SW480 (cell line): ENCODE results near the gene SLC2A14.
"Not testable (repeated sequence)": the region's sequence is repeated elsewhere in the genome, so short reads cannot be mapped to it uniquely, and the experiment has no call there.

Experiments used
- DNase-seq: peaks from one replicate; pipeline ENCODE4 v3.0.0-alpha.2; 2016; ENCODE audit warnings: low spot score

Gene SLC2A14

GRCh38 chr12:7872566-7873319, at the start of gene SLC2A14:
TSS of gene SLC2A14 (minus strand) at chr12:7872915. CDS start at chr12:7869880, 3,035 bp downstream.
- no peak for DNase-seq

DNA sequence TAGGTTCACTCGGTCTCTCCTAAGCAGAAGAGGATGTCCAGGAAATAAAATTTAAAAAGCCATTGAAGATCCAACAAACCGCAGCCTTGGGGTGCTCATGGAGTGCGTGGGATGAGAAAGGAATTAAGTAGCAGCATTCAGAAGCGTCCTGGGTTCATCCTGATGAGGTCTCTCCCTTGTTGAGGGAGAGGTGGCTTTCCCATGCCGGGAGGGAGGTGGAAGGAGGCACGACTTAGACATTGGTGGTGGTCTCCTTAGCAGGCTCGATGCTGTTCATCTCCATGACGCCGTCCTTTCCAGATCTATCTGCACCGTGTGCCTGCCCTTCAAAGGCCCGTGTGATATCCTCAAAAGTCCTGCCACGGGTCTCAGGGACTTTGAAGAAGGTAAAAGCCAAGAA, 48.5 kb upstream of the SLC2A14 start:
- not testable (repeated sequence) for DNase-seq

GRCh38 chr12:7918268-7918590, 45.5 kb upstream of the SLC2A14 start:
- DNase-seq, result not testable (repeated sequence)

DNA sequence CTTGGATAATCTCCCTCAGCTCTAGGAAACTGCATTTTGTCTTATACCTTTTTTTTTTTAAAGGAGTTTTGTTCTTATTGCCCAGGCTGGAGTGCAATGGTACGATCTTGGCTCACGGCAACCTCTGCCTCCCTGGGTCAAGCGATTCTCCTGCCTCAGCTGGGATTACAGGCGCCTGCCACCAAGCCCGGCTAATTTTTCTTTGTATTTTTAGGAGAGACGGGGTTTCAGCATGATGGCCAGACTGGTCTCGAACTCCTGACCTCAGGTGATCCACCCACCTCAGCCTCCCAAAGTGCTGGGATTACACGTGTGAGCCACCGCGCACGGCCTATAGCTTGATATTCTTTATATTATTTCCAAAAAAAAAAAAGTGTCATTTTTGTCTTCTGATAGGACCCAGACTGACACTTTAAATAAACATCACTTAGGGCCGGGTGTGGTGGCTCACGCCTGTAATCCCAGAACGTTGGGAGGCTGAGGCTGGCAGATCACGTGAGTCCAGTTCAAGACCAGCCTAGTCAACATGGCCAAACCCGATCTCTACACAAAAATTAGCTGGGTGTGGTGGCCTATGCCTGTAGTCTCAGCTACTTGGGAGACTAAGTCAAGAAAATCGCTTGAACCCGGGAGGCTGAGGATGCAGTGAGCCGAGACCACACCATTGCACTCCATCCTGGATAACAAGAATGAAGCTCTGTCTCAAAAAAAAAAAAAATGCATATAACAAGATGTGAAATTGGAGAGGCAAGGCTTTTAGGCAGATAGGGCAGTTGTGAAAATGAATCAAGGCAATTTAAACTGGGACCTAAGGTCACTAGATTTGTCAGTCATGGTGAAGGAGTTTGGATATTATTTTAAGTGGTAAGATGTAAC, 44.9 kb upstream of the SLC2A14 start:
- peak; percentile 77 for DNase-seq

DNA sequence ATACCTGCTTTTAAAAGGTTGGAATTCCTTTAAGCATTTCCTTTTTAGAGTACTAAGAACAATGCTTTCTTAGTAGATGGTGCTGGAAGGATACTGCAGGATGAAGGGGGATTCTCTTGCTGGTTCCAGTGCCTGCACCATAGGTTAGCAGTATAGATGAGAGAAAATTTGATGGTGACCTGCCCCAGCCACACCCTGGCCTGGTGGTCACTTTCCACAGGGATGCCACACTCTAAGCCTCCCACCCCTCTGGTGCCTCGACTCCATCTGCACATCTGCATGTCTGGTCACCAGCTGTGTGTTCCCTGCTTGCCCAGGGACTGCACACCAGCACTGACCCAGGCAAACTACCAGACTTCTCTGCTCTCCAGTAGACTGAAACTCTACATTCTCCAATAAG, 44.2 kb upstream of the SLC2A14 start:
- peak; percentile 79 for DNase-seq

- no peak for DNase-seq
Observed at GRCh38 chr12:7915661-7916403, 43.1 kb upstream of the SLC2A14 start.

DNA sequence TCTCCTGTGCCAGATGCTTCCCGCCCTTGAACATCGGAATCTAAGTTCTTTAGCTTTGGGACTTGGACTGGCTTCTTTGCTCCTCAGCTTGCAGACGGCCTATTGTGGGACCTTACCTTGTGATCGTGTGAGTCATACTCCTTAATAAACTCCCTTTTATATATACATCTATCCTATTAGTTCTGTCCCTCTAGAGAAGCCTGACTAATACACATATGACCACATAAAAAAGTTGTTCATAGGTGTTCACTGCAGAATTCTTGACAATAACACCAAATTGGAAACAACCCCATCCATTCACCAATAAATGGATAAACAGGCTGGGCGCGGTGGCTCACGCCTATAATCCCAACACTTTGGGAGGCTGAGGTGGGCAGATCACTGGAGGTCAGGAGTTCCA, 37.4 kb upstream of the SLC2A14 start:
- DNase-seq, result peak; percentile 75

- DNase-seq, result peak; percentile 91
Observed at GRCh38 chr12:7907009-7907408, 34.3 kb upstream of the SLC2A14 start.

GRCh38 chr12:7906303-7906702, 33.6 kb upstream of the SLC2A14 start:
- not testable (repeated sequence) for DNase-seq

- DNase-seq, result not testable (repeated sequence)
Observed at GRCh38 chr12:7905600-7906125, 32.9 kb upstream of the SLC2A14 start.

DNA sequence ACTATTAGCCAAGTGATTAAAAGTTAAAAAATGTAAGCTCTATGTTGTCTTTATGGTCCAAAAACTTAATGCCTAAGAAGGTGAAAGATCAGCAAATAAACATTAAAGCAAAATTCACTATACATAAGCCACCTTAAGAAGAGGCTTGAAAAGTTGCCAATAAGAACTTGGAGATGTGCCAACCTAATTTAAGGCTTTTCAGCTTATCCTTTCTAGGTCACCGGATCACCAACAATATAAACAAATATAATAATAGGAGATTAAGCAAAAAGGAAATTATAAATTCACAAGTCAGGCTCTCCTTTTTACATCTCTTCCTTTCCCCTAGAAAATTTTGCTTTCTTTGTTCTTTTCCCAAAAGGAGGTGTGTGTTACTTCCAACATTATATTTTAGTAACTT, 32.4 kb upstream of the SLC2A14 start:
- no peak for DNase-seq

DNA sequence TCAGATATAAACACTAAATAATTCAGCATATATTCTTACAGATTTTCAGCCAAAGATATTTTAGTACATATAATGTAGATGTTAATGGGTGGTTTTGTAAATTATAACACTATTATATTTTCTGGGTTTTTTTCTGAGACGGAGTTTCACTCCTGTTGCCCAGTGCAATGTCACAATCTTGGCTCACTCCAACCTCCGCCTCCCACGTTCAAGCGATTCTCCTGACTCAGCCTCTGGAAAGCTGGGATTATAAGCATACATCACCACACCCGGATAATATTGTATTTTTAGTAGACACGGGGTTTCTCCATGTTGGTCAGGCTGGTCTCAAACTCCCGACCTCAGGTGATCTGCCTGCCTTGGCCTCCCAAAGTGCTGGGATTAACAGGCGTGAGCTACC, 29.7 kb upstream of the SLC2A14 start:
- not testable (repeated sequence) for DNase-seq

DNA sequence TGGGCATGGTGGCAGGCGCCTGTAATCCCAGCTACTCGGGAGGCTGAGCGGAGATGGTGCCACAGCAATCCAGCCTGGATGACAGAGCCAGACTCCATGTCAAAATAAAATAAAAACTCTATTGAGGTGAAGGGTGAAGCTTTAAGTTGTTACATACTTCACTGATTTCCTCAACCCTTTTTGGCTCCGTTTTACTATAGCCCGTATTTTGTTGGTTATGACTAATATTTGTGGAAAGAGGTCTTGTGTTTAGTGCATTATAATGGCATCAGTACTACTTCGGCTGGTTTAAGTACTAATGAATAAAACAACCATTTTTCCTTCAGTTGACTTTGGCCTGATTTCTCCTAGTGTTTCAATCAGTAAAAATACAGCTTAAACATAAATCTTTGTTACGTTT, 27.0 kb upstream of the SLC2A14 start:
- DNase-seq, result no peak

DNA sequence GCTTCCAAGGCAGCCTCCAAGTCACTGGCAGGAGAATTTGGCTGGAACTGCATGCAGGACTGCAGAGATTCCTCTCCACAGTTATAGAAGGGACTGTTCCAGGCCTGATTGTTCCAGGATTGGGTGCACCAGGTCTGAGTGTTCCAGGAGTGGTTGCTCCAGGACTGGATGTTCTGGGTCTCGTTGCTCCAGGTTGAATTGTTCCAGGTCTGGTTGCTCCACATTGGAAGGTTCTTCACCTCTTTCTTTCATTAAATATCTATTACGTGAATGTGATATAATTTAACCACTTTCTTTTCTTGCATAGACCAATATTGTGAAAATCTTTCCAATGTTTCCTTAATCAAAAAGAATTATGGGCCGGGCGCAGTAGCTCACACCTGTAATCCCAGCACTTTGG, 24.0 kb upstream of the SLC2A14 start:
- not testable (repeated sequence) for DNase-seq

- DNase-seq, result no peak
Observed at GRCh38 chr12:7892186-7892980, 19.7 kb upstream of the SLC2A14 start.

DNA sequence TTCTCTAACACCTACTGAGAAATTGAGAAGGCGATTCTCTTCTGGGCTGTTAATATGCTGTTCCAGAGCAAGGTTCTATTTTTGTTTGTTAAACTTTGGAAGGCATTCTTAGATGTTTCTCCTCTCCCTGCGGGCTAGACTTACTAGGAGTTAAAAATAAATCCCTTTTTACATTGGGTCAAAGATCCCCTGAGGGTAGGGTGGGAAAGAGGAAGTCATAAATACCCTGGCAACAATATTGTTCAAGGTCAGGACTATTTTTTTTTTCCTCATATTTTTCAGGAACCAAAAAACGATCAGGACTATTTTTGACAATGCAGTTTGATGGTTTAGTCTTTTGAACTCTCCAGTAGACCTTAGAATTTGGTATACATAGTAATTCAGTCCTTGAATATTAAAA, 12.0 kb upstream of the SLC2A14 start:
- no peak for DNase-seq

- DNase-seq, result not testable (repeated sequence)
Observed at GRCh38 chr12:7881736-7882120, 9.0 kb upstream of the SLC2A14 start.

GRCh38 chr12:7880952-7881735, 8.4 kb upstream of the SLC2A14 start:
- DNase-seq, result not testable (repeated sequence)

DNA sequence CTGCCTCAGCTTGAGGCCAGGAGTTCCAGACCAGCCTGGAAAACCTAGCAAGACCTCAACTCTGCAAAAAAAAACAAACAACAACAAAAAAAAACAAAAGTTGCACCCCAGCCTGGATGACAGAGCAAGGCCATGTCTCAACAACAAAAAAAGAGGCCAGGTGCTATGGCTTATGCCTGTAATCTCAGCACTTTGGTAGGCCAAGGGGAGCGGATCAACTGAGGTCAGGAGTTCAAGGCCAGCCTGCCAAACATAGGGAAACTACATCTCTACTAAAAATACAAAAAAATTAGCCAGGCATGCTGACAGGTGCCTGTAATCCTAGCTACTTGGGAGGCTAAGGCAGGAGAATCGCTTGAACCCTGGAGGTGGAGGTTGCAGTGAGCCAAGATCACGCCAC, 6.5 kb upstream of the SLC2A14 start:
- no peak for DNase-seq

- no peak for DNase-seq
Observed at GRCh38 chr12:7877420-7877819, 4.7 kb upstream of the SLC2A14 start.

- DNase-seq, result no peak
Observed at GRCh38 chr12:7870335-7870734, 2.4 kb downstream of the SLC2A14 start.
